SJSA1 (cell line): ENCODE measurements around the gene FAM222A. TPM values are rescaled to one million over a fixed set of nuclear protein-coding genes. Genes with fewer than 3 reads are reported as not detected.

ENCODE experiments used
- DNase-seq, 2 experiments: peaks; one replicate each; pipeline ENCODE4 v3.0.0-alpha.2; 2015 to 2020; ENCODE audit warnings: low spot score in 2 of 2, low read depth in 1 of 2
- H3K27ac ChIP-seq: fragments of 250-450 bp; sonication (Bioruptor Pico); 2 replicates; pipeline ENCODE4 v1.5.1; 2020; ENCODE audit warnings: mild to moderate bottlenecking, moderate library complexity
- H3K27me3 ChIP-seq: fragments of 250-450 bp; sonication (Bioruptor Pico); replicated peaks from 2 replicates; pipeline ENCODE4 v1.5.1; 2020; ENCODE audit warnings: mild to moderate bottlenecking, moderate library complexity
- H3K36me3 ChIP-seq: fragments of 250-450 bp; sonication (Bioruptor Pico); 2 replicates; pipeline ENCODE4 v1.5.1; 2020; ENCODE audit warnings: mild to moderate bottlenecking
- H3K4me1 ChIP-seq: fragments of 250-450 bp; sonication (Bioruptor Pico); replicated peaks from 2 replicates; pipeline ENCODE4 v1.6.1; 2021; ENCODE audit warnings: mild to moderate bottlenecking
- H3K4me3 ChIP-seq: fragments of 250-450 bp; sonication (Bioruptor Pico); 2 replicates; pipeline ENCODE4 v1.5.1; 2020; ENCODE audit warnings: mild to moderate bottlenecking
- H3K9me3 ChIP-seq: fragments of 250-450 bp; sonication (Bioruptor Pico); replicated peaks from 2 replicates; pipeline ENCODE4 v1.5.1; 2020; ENCODE audit warnings: mild to moderate bottlenecking
- total RNA-seq: library from RNA; depleted of rRNA; stranded (reverse); fragments of >200 nt; shearing (Covaris generic); gene quantifications from 2 replicates; pipeline ENCODE4 v1.2.3, GENCODE V29; 2014

Gene FAM222A
- total RNA-seq, 1 experiment from 2014 or later: 7.8 TPM

GRCh38 chr12:109752117-109753053 is 38.8 kb downstream of the FAM222A start:
- H3K27ac ChIP-seq: no peak overlapping the region
- H3K27me3 ChIP-seq: no peaks in the 10 kb centered on the region
- H3K9me3 ChIP-seq: peaks cover 4% of the 10 kb centered on the region; the same call in 1 of the 2 replicates
- DNase-seq: no peak
- H3K4me1 ChIP-seq: no peaks in the 10 kb centered on the region
- no peak overlapping the region for H3K4me3 ChIP-seq
- 0 out of 2 replicates have a peak, but pooled peaks cover 2% of the 10 kb centered on the region for H3K36me3 ChIP-seq

DNA sequence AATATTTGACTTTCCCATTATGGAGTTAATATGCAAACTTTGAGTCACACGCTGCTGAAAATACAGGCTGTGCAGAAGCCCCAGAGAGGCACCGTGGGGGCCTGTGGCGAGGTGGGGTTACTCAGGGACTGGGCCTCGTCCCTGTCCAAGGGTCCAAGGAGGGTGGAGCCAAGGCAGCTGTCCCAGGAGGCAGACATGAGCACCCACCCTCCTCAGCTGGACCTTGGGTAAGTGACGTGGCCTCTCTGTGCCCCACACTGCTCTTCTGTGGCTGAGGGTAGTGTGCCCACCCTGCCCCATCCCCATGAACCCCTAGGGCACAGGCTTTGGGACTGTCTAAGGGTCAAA is 39.4 kb downstream of the FAM222A start:
- 0 out of 2 replicates have a peak, but pooled peaks cover 2% of the 10 kb centered on the region for H3K36me3 ChIP-seq
- H3K27ac ChIP-seq: no peak overlapping the region
- H3K4me3 ChIP-seq: no peak overlapping the region
- no peak for DNase-seq
- H3K9me3 ChIP-seq: peaks cover 4% of the 10 kb centered on the region; the same call in 1 of the 2 replicates
- no peaks in the 10 kb centered on the region for H3K4me1 ChIP-seq
- H3K27me3 ChIP-seq: no peaks in the 10 kb centered on the region

- DNase-seq: no peak
- Histone ChIP-seq H3K36me3 (0 out of 2 replicates have a peak, but pooled peaks cover 2% of the 10 kb centered on the region), H3K4me3 (no peak overlapping the region), H3K27ac (no peak overlapping the region), H3K27me3 (no peaks in the 10 kb centered on the region), H3K9me3 (peaks cover 4% of the 10 kb centered on the region; the same call in 1 of the 2 replicates), H3K4me1 (no peaks in the 10 kb centered on the region)
Observed at GRCh38 chr12:109753959-109754358, 40.3 kb downstream of the FAM222A start.

GRCh38 chr12:109756457-109756856 is 42.8 kb downstream of the FAM222A start:
- DNase-seq: no peak
- peaks cover 14% of the 10 kb centered on the region for H3K4me1 ChIP-seq
- H3K9me3 ChIP-seq: peaks cover 4% of the 10 kb centered on the region; the same call in 1 of the 2 replicates

GRCh38 chr12:109757671-109758265 is 44.1 kb downstream of the FAM222A start:
- H3K4me1 ChIP-seq: peaks cover 27% of the 10 kb centered on the region
- peak in 1 of 2 experiments; percentile 28 for DNase-seq
- H3K9me3 ChIP-seq: peaks cover 4% of the 10 kb centered on the region; the same call in 1 of the 2 replicates
- no peaks in the 10 kb centered on the region for H3K27me3 ChIP-seq
- 0 out of 2 replicates have a peak, but pooled peaks cover 4% of the 10 kb centered on the region for H3K36me3 ChIP-seq
- H3K27ac ChIP-seq: no peak overlapping the region
- no peak overlapping the region for H3K4me3 ChIP-seq

More at GRCh38 chr12:109756457-109756856, 42.8 kb downstream of the FAM222A start:
- Histone ChIP-seq H3K36me3 (0 out of 2 replicates have a peak, but pooled peaks cover 2% of the 10 kb centered on the region), H3K4me3 (no peak overlapping the region), H3K27me3 (no peaks in the 10 kb centered on the region), H3K27ac (no peak overlapping the region)

GRCh38 chr12:109758426-109759420 is 45.1 kb downstream of the FAM222A start:
- Histone ChIP-seq H3K4me3 (no peak overlapping the region), H3K27ac (no peak overlapping the region), H3K27me3 (no peaks in the 10 kb centered on the region), H3K36me3 (0 out of 2 replicates have a peak, but pooled peaks cover 5% of the 10 kb centered on the region), H3K9me3 (peaks cover 11% of the 10 kb centered on the region), H3K4me1 (peaks cover 33% of the 10 kb centered on the region)
- DNase-seq: peak in 1 of 2 experiments; percentile 34

DNA sequence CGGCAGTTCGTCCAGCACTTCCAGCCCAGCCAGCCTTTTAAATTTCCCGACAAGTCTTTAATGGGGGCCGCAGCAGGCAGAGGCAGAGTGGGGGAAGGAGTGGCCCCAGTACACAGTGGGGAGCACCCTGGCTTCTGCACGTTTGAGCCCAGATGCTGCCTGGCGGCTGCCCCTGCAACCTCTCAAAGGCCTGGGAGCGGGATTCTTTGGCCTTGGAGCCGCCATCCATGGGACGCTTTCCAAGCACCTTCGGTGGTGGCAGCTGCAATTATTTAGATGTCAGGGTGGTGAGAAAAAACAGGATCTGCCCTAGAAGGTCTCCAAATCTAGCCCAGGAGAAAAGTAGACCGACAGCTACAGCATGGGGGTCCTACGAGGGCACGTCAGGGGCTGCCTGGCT is 46.0 kb downstream of the FAM222A start:
- DNase-seq: peak in 1 of 2 experiments; percentile 25
- Histone ChIP-seq H3K4me1 (peaks cover 33% of the 10 kb centered on the region), H3K27ac (no peak overlapping the region)

DNA sequence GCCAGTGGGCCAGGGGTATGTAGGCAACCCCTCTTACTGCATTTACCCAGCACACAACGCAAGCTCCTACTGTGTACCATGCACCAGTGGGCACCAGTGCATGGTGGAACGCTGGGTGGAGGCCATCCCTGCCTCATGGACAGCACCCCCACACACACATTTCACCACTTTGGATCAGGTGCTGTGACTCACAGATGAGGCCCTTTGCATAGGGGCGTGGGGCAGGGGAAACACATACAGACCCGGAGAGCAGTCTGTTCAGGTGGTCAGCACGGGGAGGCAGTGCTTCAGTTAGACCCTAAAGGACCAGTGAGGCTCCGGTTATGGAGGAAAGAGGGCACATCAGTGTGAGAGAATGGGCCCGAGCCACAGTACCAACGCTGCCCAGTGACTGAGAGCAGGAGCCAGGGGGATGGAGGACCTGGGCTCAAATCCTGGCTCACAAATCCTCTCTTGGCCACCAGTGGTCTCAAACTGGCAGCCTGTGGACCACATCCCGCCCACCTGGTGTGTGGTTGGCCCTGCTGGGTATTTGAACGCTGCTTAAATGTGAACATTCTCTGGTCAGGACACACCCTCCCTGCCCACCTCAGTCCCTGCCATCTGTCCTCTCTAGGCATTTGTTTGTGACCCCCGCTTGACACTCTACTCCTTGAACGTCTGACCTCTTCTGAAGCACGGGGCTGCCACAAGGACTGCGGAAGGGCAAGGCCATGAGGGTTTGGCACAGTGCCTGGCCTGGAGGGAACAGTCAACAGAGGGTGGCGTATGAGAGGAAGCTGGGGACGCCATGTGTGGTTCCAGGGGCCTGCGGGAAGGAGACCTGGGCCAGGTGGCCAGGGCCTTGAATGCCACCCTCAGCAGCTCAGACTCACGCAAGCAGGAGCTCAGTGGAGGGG is 46.7 kb downstream of the FAM222A start:
- Histone ChIP-seq H3K36me3 (0 out of 2 replicates have a peak, but pooled peaks cover 5% of the 10 kb centered on the region), H3K27ac (no peak overlapping the region), H3K9me3 (peaks cover 11% of the 10 kb centered on the region), H3K27me3 (no peaks in the 10 kb centered on the region), H3K4me1 (peaks cover 33% of the 10 kb centered on the region), H3K4me3 (no peak overlapping the region)
- DNase-seq: peak in 1 of 2 experiments; percentile 48

More for the DNA sequence above, 46.0 kb downstream of the FAM222A start:
- Histone ChIP-seq H3K27me3 (no peaks in the 10 kb centered on the region), H3K9me3 (peaks cover 11% of the 10 kb centered on the region), H3K4me3 (no peak overlapping the region), H3K36me3 (0 out of 2 replicates have a peak, but pooled peaks cover 5% of the 10 kb centered on the region)

- H3K27me3 ChIP-seq: no peaks in the 10 kb centered on the region
- H3K36me3 ChIP-seq: 0 out of 2 replicates have a peak, but pooled peaks cover 3% of the 10 kb centered on the region
- H3K27ac ChIP-seq: no peak overlapping the region
- H3K4me3 ChIP-seq: no peak overlapping the region
- H3K4me1 ChIP-seq: peaks cover 33% of the 10 kb centered on the region
- peaks cover 7% of the 10 kb centered on the region for H3K9me3 ChIP-seq
- peak; percentile 36 to 64 for DNase-seq
Observed at GRCh38 chr12:109760930-109761921, 47.6 kb downstream of the FAM222A start.

- peak in 1 of 2 experiments; percentile 39 for DNase-seq
- Histone ChIP-seq H3K9me3 (peaks cover 7% of the 10 kb centered on the region), H3K4me3 (no peak overlapping the region), H3K27ac (no peak overlapping the region), H3K4me1 (peaks cover 33% of the 10 kb centered on the region), H3K36me3 (0 out of 2 replicates have a peak, but pooled peaks cover 3% of the 10 kb centered on the region), H3K27me3 (no peaks in the 10 kb centered on the region)
Observed at GRCh38 chr12:109762071-109762672, 48.5 kb downstream of the FAM222A start.

DNA sequence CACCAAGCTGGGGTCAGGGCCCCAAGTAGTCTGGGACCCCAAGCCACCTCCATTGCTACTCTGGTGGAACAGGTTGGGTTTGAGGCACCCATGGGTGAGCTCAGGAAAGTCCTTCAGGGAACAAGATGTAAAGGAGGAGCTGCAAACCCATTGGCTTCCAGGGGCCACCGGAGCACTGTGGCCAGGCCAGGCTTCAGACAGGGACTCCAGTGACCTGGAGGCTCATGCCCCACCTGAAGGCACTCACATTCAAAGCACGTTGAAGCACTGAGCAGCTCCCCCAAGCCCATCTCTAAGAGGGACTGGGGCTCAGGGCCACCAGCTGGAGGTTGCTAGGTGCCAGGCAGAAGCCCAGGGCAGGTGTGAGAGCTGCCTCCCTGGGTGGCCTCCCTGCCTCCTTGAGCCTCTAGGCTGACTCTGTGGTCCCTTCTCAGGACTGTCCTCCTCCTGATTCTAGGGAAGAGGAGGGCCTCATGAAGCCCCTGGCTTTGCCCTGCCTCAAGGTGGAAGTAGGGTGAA is 49.1 kb downstream of the FAM222A start:
- peak overlapping the region; percentile 42; the same call in 1 of the 2 replicates for H3K27ac ChIP-seq
- peaks cover 7% of the 10 kb centered on the region for H3K9me3 ChIP-seq
- DNase-seq: no peak
- H3K36me3 ChIP-seq: 0 out of 2 replicates have a peak, but pooled peaks cover 3% of the 10 kb centered on the region
- H3K4me3 ChIP-seq: no peak overlapping the region
- no peaks in the 10 kb centered on the region for H3K27me3 ChIP-seq
- H3K4me1 ChIP-seq: peaks cover 33% of the 10 kb centered on the region
